Stimulated activated CD8-positive, alpha-beta memory T cell treated with anti-CD3 and anti-CD28 coated beads, Interleukin-4, amount 100 ng/mL, for 4 hours (primary cell): ENCODE data around the gene SIX1.

ENCODE experiments used
- DNase-seq, 2 donors: peaks; one replicate each; pipeline ENCODE4 v3.0.0-alpha.2; 2020; ENCODE audit warnings: low read depth in 2 of 2, low spot score in 1 of 2

The SIX1 gene

GRCh38 chr14:60596139-60596538, 53.1 kb downstream of the SIX1 start:
- DNase-seq, result no peak

GRCh38 chr14:60594062-60594461, 55.2 kb downstream of the SIX1 start:
- no peak for DNase-seq
